IMR-90 (cell line): ENCODE results near the gene NAB2. TPM values are rescaled to one million over a fixed set of nuclear protein-coding genes. Genes with fewer than 3 reads are reported as not detected.

Experiments
- ATAC-seq: fragments of 200-7000 bp; cut with Tn5 transposase; 2 replicates; pipeline ENCODE4 v1.9.1; 2020; ENCODE audit warnings: low read depth, mild to moderate bottlenecking, moderate library complexity
- BruUV-seq: library from RNA; stranded (reverse); fragments of 400-500 nt; replicated peaks from 2 replicates; lab custom pipeline; 2021; lab: Mats Ljungman, UMichigan
- CTCF ChIA-PET: fragments of 300-600 bp; formaldehyde crosslinking; extraction: SDS; loops from one replicate; lab custom pipeline; 2021; ENCODE audit warnings: antibody characterized with exemption; lab: Yijun Ruan, JAX
- POLR2A ChIA-PET: fragments of 300-600 bp; sonication (Branson Sonifier 250); formaldehyde crosslinking; loops from one replicate; lab custom pipeline; 2022; ENCODE audit warnings: antibody characterized with exemption; ENCODE audit not compliant: unreplicated experiment; lab: Charles Lee
- DNase-seq: peaks from one replicate; pipeline ENCODE4 v3.0.0; 2013
- H2AFZ ChIP-seq: replicated peaks from 2 replicates; pipeline ENCODE3; 2013; ENCODE audit warnings: low read length, mild to moderate bottlenecking; ENCODE audit not compliant: poor library complexity
- H2AK5ac ChIP-seq: 2 replicates; pipeline ENCODE4 v1.6.1; 2013; ENCODE audit warnings: low read depth, low read length, inconsistent platforms
- H2AK9ac ChIP-seq: replicated peaks from 2 replicates; pipeline ENCODE3; 2013; ENCODE audit warnings: mild to moderate bottlenecking, low read depth, low read length, moderate library complexity; ENCODE audit not compliant: poor library complexity
- H2BK120ac ChIP-seq: 2 replicates; pipeline ENCODE4 v1.6.1; 2013; ENCODE audit warnings: low read depth, low read length, inconsistent platforms
- H2BK15ac ChIP-seq: 3 replicates; pipeline ENCODE4 v1.6.1; 2013; ENCODE audit warnings: low read depth, low read length, inconsistent platforms
- H2BK20ac ChIP-seq: 2 replicates; pipeline ENCODE4 v1.6.1; 2013; ENCODE audit warnings: low read depth, mild to moderate bottlenecking, inconsistent platforms, low read length, moderate library complexity
- H2BK5ac ChIP-seq: 2 replicates; pipeline ENCODE4 v1.6.1; 2013; ENCODE audit warnings: mild to moderate bottlenecking, low read depth, low read length, inconsistent platforms; ENCODE audit not compliant: poor library complexity, severe bottlenecking
- H3K14ac ChIP-seq: replicated peaks from 2 replicates; pipeline ENCODE4 v1.6.1; 2013; ENCODE audit warnings: low read depth, low read length, inconsistent platforms
- H3K18ac ChIP-seq: 2 replicates; pipeline ENCODE4 v1.6.1; 2013; ENCODE audit warnings: low read depth, low read length, control low read depth
- H3K23ac ChIP-seq: 2 replicates; pipeline ENCODE4 v1.6.1; 2013; ENCODE audit warnings: low read depth, low read length, inconsistent platforms
- H3K27ac ChIP-seq: 2 replicates; pipeline ENCODE4 v1.5.1; 2013; ENCODE audit warnings: mild to moderate bottlenecking, control low read depth, low read length; ENCODE audit not compliant: insufficient read depth
- H3K27me3 ChIP-seq: 2 replicates; pipeline ENCODE4 v1.6.1; 2013; ENCODE audit warnings: low read length; ENCODE audit not compliant: control insufficient read depth, insufficient read depth
- H3K36me3 ChIP-seq: 2 replicates; pipeline ENCODE4 v1.6.1; 2013; ENCODE audit warnings: low read length, mixed read lengths; ENCODE audit not compliant: control insufficient read depth, insufficient read depth
- H3K4ac ChIP-seq: 2 replicates; pipeline ENCODE4 v1.6.1; 2013; ENCODE audit warnings: low read depth, low read length, inconsistent platforms
- H3K4me1 ChIP-seq: 2 replicates; pipeline ENCODE4 v1.6.1; 2013; ENCODE audit warnings: low read length, mixed read lengths; ENCODE audit not compliant: control insufficient read depth, insufficient read depth
- H3K4me2 ChIP-seq: 2 replicates; pipeline ENCODE4 v1.6.1; 2013; ENCODE audit warnings: low read depth, mild to moderate bottlenecking, control low read depth, low read length, moderate library complexity
- H3K4me3 ChIP-seq: 2 replicates; pipeline ENCODE4 v1.5.1; 2013; ENCODE audit warnings: low read depth, mild to moderate bottlenecking, control low read depth, low read length, moderate library complexity; ENCODE audit not compliant: insufficient read depth
- H3K56ac ChIP-seq: 2 replicates; pipeline ENCODE4 v1.6.1; 2013; ENCODE audit warnings: low read length, inconsistent platforms; ENCODE audit not compliant: insufficient read depth; ENCODE audit errors: extremely low read depth
- H3K79me1 ChIP-seq, 2 experiments: 2 replicates each; pipeline ENCODE4 v1.6.1; 2013; ENCODE audit warnings: low read length in 2 of 2, inconsistent platforms in 1 of 2, low read depth in 1 of 2
- H3K9ac ChIP-seq: 2 replicates; pipeline ENCODE4 v1.6.1; 2013; ENCODE audit warnings: low read depth, low read length, control low read depth
- H3K9me1 ChIP-seq: 2 replicates; pipeline ENCODE4 v1.6.1; 2013; ENCODE audit warnings: low read length, inconsistent platforms; ENCODE audit not compliant: insufficient read depth
- H3K9me3 ChIP-seq: 2 replicates; pipeline ENCODE4 v1.6.1; 2013; ENCODE audit warnings: low read length; ENCODE audit not compliant: control insufficient read depth, insufficient read depth
- H4K20me1 ChIP-seq: 2 replicates; pipeline ENCODE4 v1.6.1; 2013; ENCODE audit warnings: low read length, inconsistent platforms; ENCODE audit not compliant: insufficient read depth
- H4K5ac ChIP-seq: 2 replicates; pipeline ENCODE4 v1.6.1; 2013; ENCODE audit warnings: mild to moderate bottlenecking, low read depth, low read length, control low read depth
- H4K8ac ChIP-seq, 2 experiments: 2 replicates each; pipeline ENCODE4 v1.6.1; 2013; ENCODE audit warnings: low read depth in 2 of 2, low read length in 2 of 2, control low read depth in 1 of 2, inconsistent platforms in 1 of 2
- H4K91ac ChIP-seq: 2 replicates; pipeline ENCODE4 v1.6.1; 2013; ENCODE audit warnings: low read depth, low read length, inconsistent platforms; ENCODE audit not compliant: insufficient read depth
- BHLHE40 ChIP-seq: fragments of 150-350 bp; IDR thresholded peaks from 2 replicates; pipeline ENCODE4 v1.6.1; 2016; ENCODE audit warnings: mild to moderate bottlenecking, low read depth, low read length
- CEBPB ChIP-seq: IDR thresholded peaks from 2 replicates; pipeline ENCODE4 v1.6.1; 2012; ENCODE audit warnings: low read depth, low read length, improper control_type of control experiment
- CHD1 ChIP-seq: IDR thresholded peaks from 2 replicates; pipeline ENCODE4 v1.6.1; 2012; ENCODE audit warnings: low read depth, low read length, improper control_type of control experiment
- FOS ChIP-seq: fragments of 150-350 bp; IDR thresholded peaks from 2 replicates; pipeline ENCODE4 v1.6.1; 2016; ENCODE audit warnings: low read depth, low read length
- MAFK ChIP-seq: IDR thresholded peaks from 2 replicates; pipeline ENCODE4 v1.6.1; 2012; ENCODE audit warnings: low read depth, low read length, improper control_type of control experiment
- MAZ ChIP-seq: IDR thresholded peaks from 2 replicates; pipeline ENCODE4 v1.6.1; 2012; ENCODE audit warnings: low read depth, mild to moderate bottlenecking, low read length, improper control_type of control experiment, moderate library complexity, borderline replicate concordance
- MXI1 ChIP-seq: IDR thresholded peaks from 2 replicates; pipeline ENCODE4 v1.6.1; 2012; ENCODE audit warnings: low read depth, mild to moderate bottlenecking, low read length, moderate library complexity, borderline replicate concordance
- NFE2L2 ChIP-seq: fragments of 150-350 bp; IDR thresholded peaks from 2 replicates; pipeline ENCODE4 v1.6.1; 2016; ENCODE audit warnings: low read depth, mild to moderate bottlenecking, low read length
- POLR2A ChIP-seq: IDR thresholded peaks from 2 replicates; pipeline ENCODE4 v1.6.1; 2012; ENCODE audit warnings: mild to moderate bottlenecking, low read depth, low read length
- RAD21 ChIP-seq: IDR thresholded peaks from 2 replicates; pipeline ENCODE4 v1.6.1; 2012; ENCODE audit warnings: low read length, improper control_type of control experiment
- RCOR1 ChIP-seq: IDR thresholded peaks from 2 replicates; pipeline ENCODE4 v1.6.1; 2012; ENCODE audit warnings: mild to moderate bottlenecking, low read length, improper control_type of control experiment; ENCODE audit not compliant: insufficient replicate concordance
- RFX5 ChIP-seq: IDR thresholded peaks from 2 replicates; pipeline ENCODE4 v1.8.0; 2012; ENCODE audit warnings: low read depth, mild to moderate bottlenecking, low read length, moderate library complexity
- SMC3 ChIP-seq: fragments of 150-350 bp; IDR thresholded peaks from 2 replicates; pipeline ENCODE4 v1.6.1; 2016; ENCODE audit warnings: low read depth, mild to moderate bottlenecking, antibody characterized with exemption, low read length, moderate library complexity
- WGBS, 2 experiments: methylation state at CpG; one replicate each; pipeline versions ENCODE4 v1.1.5 to v1.1.7; 2013; ENCODE audit warnings: missing lambda C conversion rate in 2 of 2; ENCODE audit not compliant: insufficient read length in 1 of 2; ENCODE audit errors: extremely low coverage in 2 of 2; 5-methylcytosine and 5-hydroxymethylcytosine counted together
- dilution Hi-C: fragments of 300-500 bp; cut with HindIII; formaldehyde crosslinking; loops from one replicate; pipeline ENCODE4 v1.14.3; 2018; ENCODE audit warnings: low sequenced_read_pairs; ENCODE audit not compliant: unreplicated experiment
- in situ Hi-C: fragments of 300-500 bp; cut with MboI; formaldehyde crosslinking; loops from 3 replicates; pipeline ENCODE4 v1.14.3; 2019; ENCODE audit warnings: low sequenced_read_pairs, inconsistent platforms, mixed read lengths
- intact Hi-C: fragments of 100-400 bp; cut with micrococcal nuclease; formaldehyde crosslinking; loops from 2 replicates; pipeline ENCODE4 v1.10.0; 2022
- polyA plus RNA-seq, 3 experiments: library from polyadenylated mRNA; depleted of rRNA; stranded (reverse); fragments of >200 nt; gene quantifications; 2 replicates each; pipeline ENCODE4 v1.2.3, GENCODE V29; 2012; ENCODE audit warnings: low replicate concordance in 1 of 3
- total RNA-seq: library from RNA; depleted of rRNA; stranded (reverse); fragments of >200 nt; gene quantifications from 2 replicates; pipeline ENCODE4 v1.2.3, GENCODE V29; 2012
- TF ChIP-seq, protein P1 (sequence below): conservative IDR thresholded peaks from 2 replicates; pipeline ENCODE4 v1.5.1; 2012; ENCODE audit warnings: mild to moderate bottlenecking, low read depth, low read length, improper control_type of control experiment
- TF ChIP-seq, protein P2 (sequence below): fragments of 150-350 bp; IDR thresholded peaks from 2 replicates; pipeline ENCODE4 v1.6.1; 2016; ENCODE audit warnings: low read depth, mild to moderate bottlenecking, low read length, moderate library complexity, borderline replicate concordance
- TF ChIP-seq, protein P3 (sequence below): fragments of 150-350 bp; IDR thresholded peaks from 2 replicates; pipeline ENCODE4 v1.6.1; 2017; ENCODE audit warnings: mild to moderate bottlenecking, antibody characterized with exemption, low read length, low read depth

NAB2 gene
- total and polyA plus RNA-seq, 2 of the 4 experiments (the other 2 are of a cell fraction), result 65.1 to 68.8 TPM

GRCh38 chr12:57057067-57057751, 31.7 kb upstream of the NAB2 start:
- H2AFZ ChIP-seq, result no peak overlapping the region
- no TSS peak for BruUV-seq
- TF ChIP-seq, protein P1, sequence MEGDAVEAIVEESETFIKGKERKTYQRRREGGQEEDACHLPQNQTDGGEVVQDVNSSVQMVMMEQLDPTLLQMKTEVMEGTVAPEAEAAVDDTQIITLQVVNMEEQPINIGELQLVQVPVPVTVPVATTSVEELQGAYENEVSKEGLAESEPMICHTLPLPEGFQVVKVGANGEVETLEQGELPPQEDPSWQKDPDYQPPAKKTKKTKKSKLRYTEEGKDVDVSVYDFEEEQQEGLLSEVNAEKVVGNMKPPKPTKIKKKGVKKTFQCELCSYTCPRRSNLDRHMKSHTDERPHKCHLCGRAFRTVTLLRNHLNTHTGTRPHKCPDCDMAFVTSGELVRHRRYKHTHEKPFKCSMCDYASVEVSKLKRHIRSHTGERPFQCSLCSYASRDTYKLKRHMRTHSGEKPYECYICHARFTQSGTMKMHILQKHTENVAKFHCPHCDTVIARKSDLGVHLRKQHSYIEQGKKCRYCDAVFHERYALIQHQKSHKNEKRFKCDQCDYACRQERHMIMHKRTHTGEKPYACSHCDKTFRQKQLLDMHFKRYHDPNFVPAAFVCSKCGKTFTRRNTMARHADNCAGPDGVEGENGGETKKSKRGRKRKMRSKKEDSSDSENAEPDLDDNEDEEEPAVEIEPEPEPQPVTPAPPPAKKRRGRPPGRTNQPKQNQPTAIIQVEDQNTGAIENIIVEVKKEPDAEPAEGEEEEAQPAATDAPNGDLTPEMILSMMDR, result no peak
- TF ChIP-seq NFE2L2 (no peak), MXI1 (no peak), BHLHE40 (no peak), MAZ (no peak), MAFK (no peak), SMC3 (no peak), FOS (no peak), CHD1 (no peak), CEBPB (no peak), POLR2A (no peak), RAD21 (no peak), RCOR1 (no peak), RFX5 (no peak)
- TF ChIP-seq, protein P2, sequence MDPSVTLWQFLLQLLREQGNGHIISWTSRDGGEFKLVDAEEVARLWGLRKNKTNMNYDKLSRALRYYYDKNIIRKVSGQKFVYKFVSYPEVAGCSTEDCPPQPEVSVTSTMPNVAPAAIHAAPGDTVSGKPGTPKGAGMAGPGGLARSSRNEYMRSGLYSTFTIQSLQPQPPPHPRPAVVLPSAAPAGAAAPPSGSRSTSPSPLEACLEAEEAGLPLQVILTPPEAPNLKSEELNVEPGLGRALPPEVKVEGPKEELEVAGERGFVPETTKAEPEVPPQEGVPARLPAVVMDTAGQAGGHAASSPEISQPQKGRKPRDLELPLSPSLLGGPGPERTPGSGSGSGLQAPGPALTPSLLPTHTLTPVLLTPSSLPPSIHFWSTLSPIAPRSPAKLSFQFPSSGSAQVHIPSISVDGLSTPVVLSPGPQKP, result no peak
- TF ChIP-seq, protein P3, sequence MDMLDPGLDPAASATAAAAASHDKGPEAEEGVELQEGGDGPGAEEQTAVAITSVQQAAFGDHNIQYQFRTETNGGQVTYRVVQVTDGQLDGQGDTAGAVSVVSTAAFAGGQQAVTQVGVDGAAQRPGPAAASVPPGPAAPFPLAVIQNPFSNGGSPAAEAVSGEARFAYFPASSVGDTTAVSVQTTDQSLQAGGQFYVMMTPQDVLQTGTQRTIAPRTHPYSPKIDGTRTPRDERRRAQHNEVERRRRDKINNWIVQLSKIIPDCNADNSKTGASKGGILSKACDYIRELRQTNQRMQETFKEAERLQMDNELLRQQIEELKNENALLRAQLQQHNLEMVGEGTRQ, result no peak
- H3K9ac ChIP-seq, result no peak overlapping the region
- no peak overlapping the region for H3K4me2 ChIP-seq
- no peak overlapping the region for H4K91ac ChIP-seq
- H3K14ac ChIP-seq, result no peak overlapping the region
- H2AK9ac ChIP-seq, result no peak overlapping the region
- no peak overlapping the region for H2BK120ac ChIP-seq
- H2BK15ac ChIP-seq, result no peak overlapping the region
- no peak overlapping the region for H3K4me3 ChIP-seq
- no peaks in the 10 kb centered on the region for H4K20me1 ChIP-seq
- H3K9me1 ChIP-seq, result no peaks in the 10 kb centered on the region
- H3K9me3 ChIP-seq, result no peaks in the 10 kb centered on the region
- H3K79me1 ChIP-seq, result no peaks in the 10 kb centered on the region
- dilution Hi-C loops (no loop called here), in situ Hi-C loops (no loop called here), intact Hi-C loops (no loop called here)
- no peak overlapping the region for H3K4ac ChIP-seq
- peaks cover 13% of the 10 kb centered on the region for H3K36me3 ChIP-seq
- H2BK20ac ChIP-seq, result no peak overlapping the region
- H3K56ac ChIP-seq, result no peak overlapping the region
- no peaks in the 10 kb centered on the region for H3K27me3 ChIP-seq
- H4K8ac ChIP-seq, result no peak overlapping the region
- ATAC-seq (no peak), DNase-seq (no peak)
- H2AK5ac ChIP-seq, result no peak overlapping the region
- no peak overlapping the region for H3K23ac ChIP-seq
- ChIA-PET POLR2A (no interaction called here), CTCF (interaction anchor here (1.2 to 1.8 kb wide), 2 partner anchors 49 to 56 kb away, joined by 4 to 7 read pairs; no protein-coding TSS in a partner anchor)
- no peak overlapping the region for H4K5ac ChIP-seq
- H3K27ac ChIP-seq, result no peak overlapping the region
- H3K18ac ChIP-seq, result no peak overlapping the region
- H2BK5ac ChIP-seq, result no peak overlapping the region
- H3K4me1 ChIP-seq, result no peaks in the 10 kb centered on the region
- no CpG with 5 or more reads among the region's 6 CpGs for WGBS, 2 experiments
